WTC11 (cell line): ENCODE results near the gene PRKCZ.

Source experiments
- ATF1 ChIP-seq: sonication (generic); formaldehyde crosslinking; IDR thresholded peaks from 2 replicates; pipeline ENCODE4 v1.8.1; 2023; ENCODE audit warnings: mild to moderate bottlenecking, moderate library complexity, missing genetic modification reagents
- ATF3 ChIP-seq: sonication (generic); formaldehyde crosslinking; conservative IDR thresholded peaks from 2 replicates; pipeline ENCODE4 v1.8.1; 2022; ENCODE audit warnings: mild to moderate bottlenecking, missing genetic modification reagents
- CTCF ChIP-seq: fragments of 200-600 bp; IDR thresholded peaks from 2 replicates; pipeline ENCODE4 v1.8.0; 2022; ENCODE audit warnings: antibody characterized with exemption
- ESRRA ChIP-seq: sonication (generic); formaldehyde crosslinking; IDR thresholded peaks from 2 replicates; pipeline ENCODE4 v1.8.1; 2022; ENCODE audit warnings: mild to moderate bottlenecking, missing genetic modification reagents, borderline replicate concordance
- FOXJ3 ChIP-seq: sonication (generic); formaldehyde crosslinking; IDR thresholded peaks from 2 replicates; pipeline ENCODE4 v1.9.0; 2021; ENCODE audit warnings: missing genetic modification reagents, mild to moderate bottlenecking, borderline replicate concordance
- GABPB1 ChIP-seq: sonication (generic); formaldehyde crosslinking; IDR thresholded peaks from 2 replicates; pipeline ENCODE4 v1.8.1; 2023; ENCODE audit warnings: mild to moderate bottlenecking, missing genetic modification reagents
- GRHL2 ChIP-seq: fragments of 250-450 bp; sonication (Bioruptor Pico); IDR thresholded peaks from 2 replicates; pipeline ENCODE4 v1.8.0; 2022; ENCODE audit warnings: mild to moderate bottlenecking, moderate library complexity; ENCODE audit not compliant: insufficient replicate concordance, severe bottlenecking
- HMGXB4 ChIP-seq: sonication (generic); formaldehyde crosslinking; IDR thresholded peaks from 2 replicates; pipeline ENCODE4 v1.8.1; 2023; ENCODE audit warnings: mild to moderate bottlenecking, moderate library complexity, missing genetic modification reagents
- IRF2 ChIP-seq: sonication (generic); formaldehyde crosslinking; IDR thresholded peaks from 2 replicates; pipeline ENCODE4 v1.8.0; 2022; ENCODE audit warnings: low read depth, missing genetic modification reagents, borderline replicate concordance
- JAZF1 ChIP-seq: fragments of 250-450 bp; sonication (Bioruptor Pico); IDR thresholded peaks from 2 replicates; pipeline ENCODE4 v1.9.0; 2021; ENCODE audit warnings: moderate library complexity, mild to moderate bottlenecking, inconsistent platforms
- NR1H2 ChIP-seq: sonication (generic); formaldehyde crosslinking; IDR thresholded peaks from 2 replicates; pipeline ENCODE4 v1.9.0; 2021; ENCODE audit warnings: mild to moderate bottlenecking, moderate library complexity, missing genetic modification reagents
- OVOL2 ChIP-seq: fragments of 250-450 bp; sonication (Bioruptor Pico); IDR thresholded peaks from 2 replicates; pipeline ENCODE4 v1.9.0; 2021; ENCODE audit warnings: mild to moderate bottlenecking, borderline replicate concordance
- SP1 ChIP-seq: sonication (generic); formaldehyde crosslinking; conservative IDR thresholded peaks from 2 replicates; pipeline ENCODE4 v1.8.1; 2022; ENCODE audit warnings: missing genetic modification reagents
- ZNF263 ChIP-seq: sonication (generic); formaldehyde crosslinking; IDR thresholded peaks from 2 replicates; pipeline ENCODE4 v1.8.1; 2022; ENCODE audit warnings: low read depth, mild to moderate bottlenecking, moderate library complexity, missing genetic modification reagents

GRCh38 chr1:2135441-2135841 lies 85.2 kb downstream of the PRKCZ start:
- TF ChIP-seq ESRRA (CRISPR knock-in tag) (no peak), CTCF (no peak), ATF3 (CRISPR knock-in tag) (no peak), OVOL2 (no peak), GABPB1 (CRISPR knock-in tag) (no peak), GRHL2 (CRISPR knock-in tag) (no peak), HMGXB4 (CRISPR knock-in tag) (no peak), FOXJ3 (CRISPR knock-in tag) (no peak), SP1 (CRISPR knock-in tag) (no peak), JAZF1 (CRISPR knock-in tag) (no peak), NR1H2 (CRISPR knock-in tag) (no peak), ATF1 (CRISPR knock-in tag) (no peak), ZNF263 (CRISPR knock-in tag) (no peak), IRF2 (CRISPR knock-in tag) (no peak)
